GM10847 (cell line): ENCODE data around the gene STARD5.

Source experiments
- POLR2A ChIP-seq: IDR thresholded peaks from 2 replicates; pipeline ENCODE4 v1.6.1; 2011; ENCODE audit not compliant: insufficient read length; ENCODE audit errors: extremely low read depth

The STARD5 gene, protein sequence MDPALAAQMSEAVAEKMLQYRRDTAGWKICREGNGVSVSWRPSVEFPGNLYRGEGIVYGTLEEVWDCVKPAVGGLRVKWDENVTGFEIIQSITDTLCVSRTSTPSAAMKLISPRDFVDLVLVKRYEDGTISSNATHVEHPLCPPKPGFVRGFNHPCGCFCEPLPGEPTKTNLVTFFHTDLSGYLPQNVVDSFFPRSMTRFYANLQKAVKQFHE

DNA sequence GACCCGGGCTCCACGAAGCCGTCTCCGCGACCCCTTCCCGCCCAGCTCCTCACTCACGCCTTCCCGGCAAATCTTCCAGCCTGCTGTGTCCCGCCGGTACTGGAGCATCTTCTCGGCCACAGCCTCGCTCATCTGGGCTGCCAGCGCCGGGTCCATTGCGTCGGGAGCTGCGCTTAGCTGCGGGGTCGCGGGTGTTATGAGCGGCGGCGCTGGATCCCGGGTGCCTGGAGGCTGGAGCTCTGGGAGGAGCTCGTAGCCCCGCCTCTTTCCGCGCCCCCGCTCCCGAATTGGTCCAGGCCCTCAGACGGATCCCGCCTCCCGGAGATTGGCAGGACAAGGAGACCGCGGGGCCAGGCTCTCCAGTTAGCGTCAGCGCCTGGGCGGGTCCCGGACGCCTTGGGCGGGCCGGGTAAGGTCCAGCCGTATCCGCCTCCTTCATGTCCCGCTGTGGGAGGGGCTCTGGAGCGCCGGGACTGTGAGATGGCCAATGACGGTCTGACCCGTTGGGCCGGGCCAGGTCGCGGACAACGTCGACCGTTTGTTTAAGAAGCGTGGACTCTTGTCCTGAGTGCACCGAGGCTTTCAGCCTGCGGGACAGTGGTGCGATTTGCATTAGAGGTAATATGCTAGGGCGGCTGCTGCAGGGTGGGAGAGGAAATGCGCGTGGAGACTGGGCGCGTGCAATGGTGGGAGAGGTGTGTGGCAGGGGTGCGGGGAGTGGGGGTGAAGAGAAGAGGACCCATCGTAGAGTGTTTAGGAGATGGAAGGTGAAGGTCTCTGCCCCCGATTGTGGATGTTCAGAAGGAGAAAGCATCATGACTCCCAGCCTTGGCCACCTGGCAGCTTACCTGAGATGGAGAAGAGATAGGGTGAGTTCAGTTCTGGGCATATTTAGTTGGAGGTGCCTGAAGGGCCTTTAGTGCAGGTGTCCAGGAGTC, at the start of gene STARD5:
TSS of gene STARD5 (minus strand) at position 198 of the 938 bp plus-strand sequence. CDS start at position 156, 42 bp downstream.
- TF ChIP-seq POLR2A, result peak; percentile 79

DNA sequence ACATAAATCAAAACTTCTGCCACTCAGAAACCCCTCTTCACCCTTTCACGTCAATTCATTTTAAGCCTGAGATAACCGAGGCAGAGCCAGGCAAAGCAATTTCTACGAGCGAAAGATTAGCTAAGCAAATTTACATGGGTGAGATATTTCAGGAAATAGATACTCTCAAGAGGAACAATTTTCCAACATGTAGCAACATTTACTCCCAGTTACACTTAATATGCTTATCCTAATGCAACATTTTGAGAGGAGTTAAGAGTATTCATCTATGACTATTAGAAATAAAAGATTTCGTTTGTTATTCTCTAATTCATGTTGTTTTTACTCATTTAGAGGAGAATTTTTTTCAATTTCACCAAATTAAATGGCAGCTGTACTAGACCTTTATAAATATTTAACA, 49.2 kb upstream of the STARD5 start:
- no peak for TF ChIP-seq POLR2A

DNA sequence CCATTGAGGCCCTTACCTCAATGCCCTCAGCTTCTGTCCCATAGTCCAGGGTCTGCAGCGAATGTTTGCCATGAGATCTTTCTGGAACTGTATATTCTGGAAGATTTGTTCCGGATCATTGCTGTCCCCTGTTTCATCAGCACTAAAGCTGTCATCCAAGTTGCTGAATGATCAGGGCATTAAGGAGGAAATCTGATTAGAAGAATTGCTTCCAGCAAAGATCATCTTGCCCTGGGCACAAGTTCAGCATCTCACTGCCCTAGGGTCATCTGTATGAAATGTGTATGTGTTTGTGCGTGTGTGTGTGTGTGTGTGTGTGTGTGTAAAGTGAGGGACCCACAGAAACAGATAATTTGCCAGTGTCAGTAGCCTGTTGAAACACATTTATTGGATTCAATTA, 48.6 kb upstream of the STARD5 start:
- no peak for TF ChIP-seq POLR2A

DNA sequence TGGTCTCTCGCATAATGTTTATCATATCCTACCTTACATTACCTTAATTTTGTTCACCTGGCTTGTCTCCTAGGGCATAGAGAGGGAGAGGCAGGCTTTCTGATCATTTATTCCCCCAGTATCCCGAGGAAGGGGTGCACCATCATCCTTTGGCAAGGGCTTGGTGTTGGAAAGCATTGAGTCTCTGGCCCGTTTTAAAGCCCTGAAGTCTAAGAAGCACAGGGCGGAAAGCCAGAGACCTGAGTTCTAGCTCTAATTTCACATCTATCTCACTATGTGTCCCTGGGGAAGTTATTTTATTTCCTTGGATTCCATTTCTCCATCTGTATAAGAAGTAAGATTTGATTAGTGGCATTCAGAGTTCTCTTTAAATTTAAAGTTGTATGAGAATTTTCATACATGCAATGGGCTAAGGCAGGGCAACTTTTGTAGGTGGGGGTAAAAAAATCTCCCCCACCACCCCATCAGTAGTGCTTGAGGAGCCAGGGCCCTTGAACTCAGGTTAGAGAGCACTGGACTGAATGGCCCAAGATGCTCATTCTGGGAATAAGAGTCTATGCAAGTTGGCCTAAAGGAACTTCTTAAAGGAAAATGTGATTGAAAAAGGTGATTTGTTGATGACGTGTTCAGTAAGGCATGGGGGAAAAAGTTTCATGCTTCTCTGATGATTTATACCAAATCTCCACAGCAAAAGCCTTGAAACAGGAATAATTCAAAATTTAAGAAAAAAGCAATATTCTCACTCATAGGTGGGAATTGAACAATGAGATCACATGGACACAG, 40.0 kb upstream of the STARD5 start:
- no peak for TF ChIP-seq POLR2A

DNA sequence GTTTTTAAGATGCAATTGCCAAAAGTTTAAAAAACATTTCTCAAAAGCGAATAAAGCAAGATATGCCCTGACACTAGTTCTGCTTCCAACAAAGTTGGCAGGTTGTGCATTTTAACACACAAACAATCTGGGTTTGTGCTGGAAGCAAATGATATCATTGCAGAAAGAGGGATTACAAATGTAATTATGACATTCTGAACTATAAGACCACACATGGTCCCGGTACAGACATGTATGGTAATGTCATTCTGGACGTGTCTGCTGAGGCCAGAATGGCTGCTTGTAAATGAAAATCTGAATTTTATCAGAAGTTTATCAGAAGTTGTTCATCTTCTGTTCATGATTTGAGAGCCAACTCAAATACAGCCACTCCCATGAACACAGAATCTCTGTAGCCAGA, 39.3 kb upstream of the STARD5 start:
- no peak for TF ChIP-seq POLR2A

DNA sequence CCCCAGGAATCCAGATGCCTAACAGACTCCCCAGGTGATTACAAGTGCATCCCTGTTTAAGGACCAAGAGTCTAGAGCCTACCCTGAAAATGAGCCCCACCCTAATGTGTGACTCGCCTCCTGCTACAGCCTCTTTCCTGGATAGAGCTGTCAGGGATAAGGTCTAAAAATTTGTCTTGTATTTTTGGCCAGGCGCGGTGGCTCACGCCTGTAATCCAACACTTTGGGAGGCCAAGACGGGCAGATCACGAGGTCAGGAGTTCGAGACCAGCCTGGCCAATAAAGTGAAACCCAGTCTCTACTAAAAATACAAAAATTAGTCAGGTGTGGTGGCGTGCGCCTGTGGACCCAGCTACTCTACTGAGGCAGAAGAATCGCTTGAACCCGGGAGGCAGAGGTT, 38.8 kb upstream of the STARD5 start:
- no peak for TF ChIP-seq POLR2A

DNA sequence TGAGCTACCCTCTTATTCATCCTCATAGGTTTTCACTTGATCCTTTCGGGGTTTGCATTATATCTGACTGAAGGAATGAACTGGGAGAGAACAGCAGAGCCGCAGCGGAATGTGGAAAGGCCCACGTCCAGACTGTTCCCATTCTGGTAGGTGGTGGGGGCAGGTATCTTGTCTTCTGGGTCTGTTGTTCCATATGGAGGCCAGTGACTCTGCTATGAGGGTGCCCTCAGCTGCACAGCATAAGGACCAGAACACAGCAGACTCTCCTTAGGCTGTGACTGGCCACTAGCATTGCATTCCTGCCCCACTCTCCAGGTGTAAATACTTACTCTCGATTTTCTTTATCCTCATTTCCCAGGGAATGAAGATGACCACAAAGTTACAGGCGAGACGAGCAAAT, 38.0 kb upstream of the STARD5 start:
- no peak for TF ChIP-seq POLR2A

DNA sequence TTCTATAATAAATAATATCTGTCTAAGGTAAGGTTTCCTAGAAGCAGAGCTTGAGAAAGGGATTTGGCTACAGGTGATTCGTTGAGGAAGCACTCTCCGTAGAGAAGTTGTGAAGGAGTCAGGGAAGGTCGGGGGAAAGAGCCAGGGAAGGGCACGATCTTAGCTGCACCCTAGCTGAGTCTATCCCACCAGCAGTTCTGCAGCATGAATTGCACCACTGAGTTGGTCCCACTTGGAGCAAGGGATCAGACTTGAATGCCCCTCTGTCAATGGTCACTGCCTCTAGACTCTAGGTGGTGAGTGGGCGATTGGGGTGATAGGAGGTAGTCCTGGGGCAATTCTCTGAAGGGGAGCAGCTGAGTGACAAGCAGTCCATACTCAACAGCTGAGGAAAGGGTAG, 36.5 kb upstream of the STARD5 start:
- no peak for TF ChIP-seq POLR2A

DNA sequence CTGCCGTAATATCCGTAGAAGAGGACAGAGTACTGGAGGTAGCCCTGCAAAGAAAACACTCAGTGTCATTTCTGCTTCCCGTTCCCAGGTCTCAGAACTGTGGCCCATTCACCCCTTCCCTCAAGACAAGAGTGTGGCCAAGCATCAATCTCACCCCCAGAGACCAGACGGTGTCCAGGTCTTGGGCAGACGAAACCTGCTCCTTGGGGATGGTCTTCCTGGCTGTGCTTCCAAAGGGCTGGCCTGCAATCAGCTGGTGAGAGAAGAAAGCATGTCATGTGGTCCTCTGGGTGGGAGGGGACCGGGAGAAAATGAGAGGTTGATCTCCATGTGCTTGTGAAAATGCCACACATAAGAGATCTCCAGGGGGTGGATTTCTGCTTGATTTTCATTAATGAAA, 34.3 kb upstream of the STARD5 start:
- no peak for TF ChIP-seq POLR2A

DNA sequence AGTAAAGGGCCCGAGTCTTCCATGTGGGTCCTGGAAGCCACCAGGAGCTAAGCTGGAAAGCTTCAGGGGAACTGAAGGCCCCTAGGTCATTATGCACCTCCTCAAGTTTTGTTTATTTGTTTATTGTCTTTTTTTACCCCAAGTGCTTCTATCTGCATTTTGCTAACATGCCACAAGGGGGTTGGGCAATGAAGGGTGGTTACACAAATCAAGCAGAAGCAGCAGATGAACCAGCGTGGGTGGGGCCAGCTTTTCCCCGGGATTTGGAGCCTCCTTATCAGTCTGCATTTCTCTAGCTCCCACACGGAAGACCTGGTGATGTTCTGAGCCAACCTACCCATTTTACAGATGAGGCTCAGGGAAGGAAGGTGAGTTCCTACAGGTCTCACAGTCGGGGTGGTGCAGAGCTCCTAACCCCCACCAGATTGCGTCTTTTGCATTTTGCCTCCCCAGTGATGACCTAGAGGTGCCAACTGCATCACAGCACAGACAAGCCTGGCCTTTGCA, 33.3 kb upstream of the STARD5 start:
- TF ChIP-seq POLR2A, result no peak

DNA sequence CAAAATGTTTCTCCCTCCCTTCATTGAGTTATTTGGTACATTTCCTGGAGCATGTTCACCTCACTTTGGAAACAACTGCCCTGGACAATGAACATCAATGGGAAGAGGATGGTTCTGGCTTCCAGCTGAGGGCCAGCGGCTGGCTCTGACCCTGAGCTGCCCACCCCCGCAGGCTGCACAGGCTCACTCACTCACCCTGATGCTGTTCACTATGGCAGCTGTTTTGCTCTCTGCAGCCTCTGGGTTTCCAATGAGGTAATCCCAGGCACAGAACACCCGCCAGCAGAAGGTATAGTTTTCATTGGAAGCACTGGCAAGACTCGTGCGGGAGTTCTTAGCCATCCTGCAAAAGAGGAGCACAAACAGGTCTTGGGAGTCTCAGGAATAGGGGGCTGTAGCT, 32.3 kb upstream of the STARD5 start:
- no peak for TF ChIP-seq POLR2A

DNA sequence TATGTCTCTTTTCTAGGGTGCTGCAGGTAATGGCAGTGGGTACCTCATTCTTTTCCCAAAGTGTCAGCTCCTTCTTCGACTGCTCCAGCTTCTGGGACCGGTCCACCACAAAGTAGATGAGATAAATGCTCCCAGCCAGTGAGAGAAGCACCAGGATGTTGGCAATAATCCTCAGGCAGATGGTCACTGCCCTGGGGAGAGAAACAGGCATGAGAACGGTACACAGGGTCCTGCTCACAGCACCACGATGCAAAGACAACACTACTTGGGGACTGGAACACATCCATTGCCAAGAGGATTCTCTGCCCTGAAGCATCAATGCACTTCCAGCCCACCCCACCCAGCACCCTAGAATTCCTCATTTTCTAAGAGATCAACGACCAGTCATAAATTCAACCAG, 27.7 kb upstream of the STARD5 start:
- TF ChIP-seq POLR2A, result no peak

DNA sequence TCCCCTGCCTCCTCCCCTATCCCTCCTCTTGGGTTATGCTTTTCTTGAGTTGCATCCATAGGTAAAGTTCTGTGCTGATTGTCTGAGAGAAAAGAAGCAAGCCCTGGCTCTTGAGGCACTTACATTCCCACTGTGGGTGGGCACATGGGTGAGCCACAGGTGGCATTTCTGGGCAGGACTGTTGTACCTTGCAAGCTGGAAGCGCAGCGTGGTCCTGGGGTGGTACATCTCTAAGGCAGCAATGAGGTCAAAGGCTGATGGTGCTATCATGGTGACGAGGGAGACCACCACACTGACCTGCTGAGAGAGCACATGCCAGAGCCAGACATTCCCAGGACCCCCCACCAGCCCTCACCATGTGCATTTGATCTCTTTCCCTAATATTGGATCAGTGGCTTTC, 25.3 kb upstream of the STARD5 start:
- no peak for TF ChIP-seq POLR2A

DNA sequence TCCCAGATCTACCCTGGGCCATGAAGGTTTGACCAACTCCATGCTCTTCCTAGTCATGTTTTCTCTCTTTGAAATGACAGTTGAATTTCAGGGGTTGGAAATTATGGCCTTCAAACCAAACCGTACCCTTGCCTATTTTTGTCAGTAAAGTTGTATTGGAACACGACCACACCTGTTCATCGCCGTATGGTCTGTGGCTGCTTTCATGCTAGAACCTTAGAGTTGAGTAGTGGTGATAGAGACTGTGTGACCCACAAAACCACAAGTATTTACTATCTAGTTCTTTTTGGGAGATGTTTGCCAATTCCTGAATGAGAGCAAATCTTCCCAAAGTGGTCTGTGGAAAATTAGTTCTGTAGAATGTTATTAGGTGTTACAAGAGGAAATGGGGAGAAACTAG, 24.0 kb upstream of the STARD5 start:
- TF ChIP-seq POLR2A, result no peak

DNA sequence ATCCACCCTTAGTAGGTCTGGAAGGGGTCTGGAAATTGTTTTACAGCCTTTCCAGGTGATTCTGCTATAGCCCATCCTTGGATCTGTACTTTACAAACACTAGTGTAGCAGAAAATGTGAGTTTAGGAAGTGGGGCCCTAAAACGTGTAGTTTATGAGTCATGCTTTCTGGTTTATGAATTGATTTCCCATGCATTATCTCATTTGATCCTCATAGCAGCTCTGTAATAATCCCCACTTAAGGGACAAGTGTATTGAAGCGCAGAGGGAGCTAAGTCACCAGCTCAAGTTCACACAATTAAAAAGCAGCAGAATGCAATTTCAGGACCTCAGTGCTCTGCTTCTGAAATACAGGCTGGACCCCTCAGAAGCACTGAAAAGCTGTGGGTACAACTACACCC, 22.7 kb upstream of the STARD5 start:
- no peak for TF ChIP-seq POLR2A
